ENCODE results near the gene MYO18B. TPM values are rescaled to one million over a fixed set of nuclear protein-coding genes. Genes with fewer than 3 reads are reported as not detected.
A peak's percentile ranks its signal among the peaks of the same experiment; 100 is the strongest.
"Not testable (repeated sequence)": the region's sequence is repeated elsewhere in the genome, so short reads cannot be mapped to it uniquely, and the experiment has no call there.

Gene MYO18B
- total RNA-seq, 1 donor from 2014 or later = 139 TPM

DNA sequence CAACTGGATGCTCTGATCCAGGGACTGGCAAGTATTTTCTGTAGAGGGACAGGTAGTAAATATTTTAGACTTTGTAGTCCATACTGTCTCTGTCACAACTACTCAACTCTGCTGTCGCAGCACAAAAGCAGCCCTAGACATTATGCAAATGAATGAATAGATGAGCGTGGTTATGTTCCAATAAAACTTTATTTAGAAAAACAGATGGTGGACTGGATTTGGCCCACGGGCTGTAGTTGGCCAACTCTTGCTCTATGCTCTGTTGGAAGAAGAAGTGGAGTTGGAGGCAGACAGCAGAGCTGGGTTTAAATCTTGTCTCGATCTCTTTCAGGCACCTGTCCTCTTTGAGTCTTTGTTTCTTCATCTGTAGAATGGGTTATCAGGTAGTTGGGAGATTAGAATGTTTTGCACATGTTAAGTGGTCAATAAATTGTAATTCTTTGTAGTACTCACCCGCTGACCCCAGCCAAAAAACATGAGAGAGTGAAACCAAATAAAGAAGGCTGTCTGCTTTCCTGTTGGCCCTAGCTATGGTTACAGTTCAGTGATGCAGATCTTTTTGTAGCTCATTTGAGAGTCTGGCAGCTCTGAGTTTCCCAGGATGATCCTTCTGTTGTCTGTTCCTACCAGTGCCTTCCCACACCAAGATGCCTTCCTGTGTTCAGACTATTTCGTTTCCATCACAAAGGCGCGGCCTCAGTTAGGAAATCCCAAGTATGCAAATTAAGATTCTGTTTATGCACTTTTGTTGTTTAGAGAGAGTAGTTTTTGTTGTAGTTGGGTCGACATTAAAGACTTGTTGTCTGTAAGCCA, 229.2 kb downstream of the MYO18B start:
- no peak for ATAC-seq
- DNase-seq (ENCODE audit: missing footprints) = no peak
- intact Hi-C loops (cut with DNase I) = no loop called here

- ATAC-seq (no peak), DNase-seq (ENCODE audit: missing footprints) (no peak)
- intact Hi-C loops (cut with DNase I) = no loop called here
Observed at GRCh38 chr22:25972397-25972796, 230.4 kb downstream of the MYO18B start.

GRCh38 chr22:25976356-25976755, 234.4 kb downstream of the MYO18B start:
- intact Hi-C loops (cut with DNase I) = no loop called here
- DNase-seq (ENCODE audit: missing footprints) (no peak), ATAC-seq (no peak)

- DNase-seq (ENCODE audit: missing footprints) (no peak), ATAC-seq (no peak)
- intact Hi-C loops (cut with DNase I) = no loop called here
Observed at GRCh38 chr22:25979968-25980367, 238.0 kb downstream of the MYO18B start.

DNA sequence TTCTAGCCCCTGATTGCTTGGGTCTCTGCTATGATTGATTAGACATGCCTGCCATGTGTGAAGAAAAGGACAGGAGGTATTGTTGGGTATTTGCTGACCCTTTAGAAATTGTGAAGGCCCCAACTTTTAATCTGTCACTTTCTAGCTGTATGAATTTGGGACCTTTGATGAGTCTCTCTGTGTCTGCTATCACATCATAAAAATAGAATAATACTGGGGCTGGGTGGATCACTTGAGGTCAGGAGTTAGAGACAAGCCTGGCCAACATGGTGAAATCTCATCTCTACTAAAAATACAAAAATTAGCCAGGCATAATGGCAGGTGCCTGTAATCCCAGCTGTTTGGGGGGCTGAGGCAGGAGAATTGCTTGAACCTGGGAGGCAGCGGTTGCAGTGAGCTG, 242.9 kb downstream of the MYO18B start:
- intact Hi-C loops (cut with DNase I); ATAC-seq: not testable (repeated sequence)

DNA sequence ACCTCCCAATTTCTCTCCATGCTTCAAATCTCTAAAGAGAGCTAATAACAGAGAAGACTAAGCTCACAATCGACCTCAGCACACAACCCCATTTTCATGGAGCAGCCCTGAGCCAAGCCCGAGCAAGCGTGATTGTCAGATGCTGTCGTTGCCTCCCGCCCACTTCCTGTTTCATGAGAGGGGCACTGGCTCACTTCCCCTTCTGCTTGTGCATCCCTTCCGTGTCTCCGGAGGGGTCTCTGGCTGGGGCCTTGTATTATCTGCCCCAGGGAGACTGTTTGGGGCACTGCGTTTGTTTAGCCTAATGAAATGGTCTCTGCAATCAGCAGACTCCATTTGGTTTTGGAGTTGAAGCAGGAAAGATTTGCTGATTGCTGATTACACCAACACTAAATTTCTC, 246.0 kb downstream of the MYO18B start:
- intact Hi-C loops (cut with DNase I) = no loop called here
- DNase-seq (ENCODE audit: missing footprints) (no peak), ATAC-seq (no peak)

More for the DNA sequence above, 242.9 kb downstream of the MYO18B start:
- DNase-seq (ENCODE audit: missing footprints) = not testable (repeated sequence)

GRCh38 chr22:25990940-25991339, 249.0 kb downstream of the MYO18B start:
- intact Hi-C loops (cut with DNase I) = no loop called here
- ATAC-seq (no peak), DNase-seq (ENCODE audit: missing footprints) (no peak)

GRCh38 chr22:25992331-25992730, 250.3 kb downstream of the MYO18B start:
- ATAC-seq (no peak), DNase-seq (ENCODE audit: missing footprints) (no peak)
- intact Hi-C loops (cut with DNase I) = no loop called here

- DNase-seq (ENCODE audit: missing footprints) (no peak), ATAC-seq (no peak)
- intact Hi-C loops (cut with DNase I) = no loop called here
Observed at GRCh38 chr22:25996669-25997068, 254.7 kb downstream of the MYO18B start.

DNA sequence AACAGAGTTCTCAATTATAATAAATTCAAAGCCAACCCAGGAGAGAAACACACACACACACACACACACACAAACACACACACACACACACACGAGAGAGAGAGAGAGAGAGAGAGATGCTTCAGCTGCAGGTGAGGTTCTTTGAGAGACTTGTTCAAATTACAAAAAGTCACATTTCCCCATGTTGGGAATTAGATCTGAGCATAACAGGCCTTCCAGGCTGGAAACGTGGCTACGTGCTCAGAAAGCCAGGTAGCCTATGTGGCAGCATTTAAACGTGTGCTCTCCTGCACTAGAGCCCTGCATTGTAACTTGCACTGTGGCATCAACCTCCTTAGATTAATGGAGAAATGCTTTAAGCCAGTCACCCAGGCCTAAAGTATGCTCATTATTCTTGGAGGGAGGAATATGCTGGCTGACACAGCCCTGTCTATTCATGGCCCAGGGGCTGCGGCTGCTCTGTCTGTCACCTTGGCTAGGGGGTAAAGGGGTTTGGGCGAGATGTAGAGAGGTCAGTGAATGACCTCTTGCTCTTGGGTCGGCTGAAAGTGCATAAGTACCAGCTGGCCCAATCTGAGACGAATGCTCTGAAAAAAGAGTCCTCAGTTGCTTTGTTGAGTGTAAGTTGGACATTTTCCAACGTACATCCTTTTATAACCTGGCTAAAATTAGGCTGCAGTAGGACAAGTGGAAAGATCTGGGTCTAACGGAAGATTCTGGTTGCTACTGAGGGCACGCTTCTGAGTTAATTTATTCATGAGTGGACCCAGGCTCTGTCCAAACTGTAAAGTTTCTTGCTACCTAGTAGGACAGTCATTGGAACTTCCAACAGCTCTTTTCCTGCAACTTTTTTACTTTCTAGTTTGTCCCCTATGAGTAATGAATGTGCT, 256.1 kb downstream of the MYO18B start:
- ATAC-seq (peak; percentile 68), DNase-seq (ENCODE audit: missing footprints) (no peak)
- intact Hi-C loops (cut with DNase I) = no loop called here

- DNase-seq (ENCODE audit: missing footprints) (no peak), ATAC-seq (no peak)
- intact Hi-C loops (cut with DNase I) = no loop called here
Observed at GRCh38 chr22:26002456-26002855, 260.5 kb downstream of the MYO18B start.

- intact Hi-C loops (cut with DNase I) = no loop called here
- DNase-seq (ENCODE audit: missing footprints) (no peak), ATAC-seq (no peak)
Observed at GRCh38 chr22:26004477-26004876, 262.5 kb downstream of the MYO18B start.

GRCh38 chr22:26008587-26008986, 266.6 kb downstream of the MYO18B start:
- ATAC-seq = peak; percentile 39
- no peak for DNase-seq (ENCODE audit: missing footprints)

GRCh38 chr22:26016916-26017315, 274.9 kb downstream of the MYO18B start:
- intact Hi-C loops (cut with DNase I) = no loop called here
- ATAC-seq (no peak), DNase-seq (ENCODE audit: missing footprints) (no peak)

More at GRCh38 chr22:26008587-26008986, 266.6 kb downstream of the MYO18B start:
- intact Hi-C loops (cut with DNase I) = no loop called here

DNA sequence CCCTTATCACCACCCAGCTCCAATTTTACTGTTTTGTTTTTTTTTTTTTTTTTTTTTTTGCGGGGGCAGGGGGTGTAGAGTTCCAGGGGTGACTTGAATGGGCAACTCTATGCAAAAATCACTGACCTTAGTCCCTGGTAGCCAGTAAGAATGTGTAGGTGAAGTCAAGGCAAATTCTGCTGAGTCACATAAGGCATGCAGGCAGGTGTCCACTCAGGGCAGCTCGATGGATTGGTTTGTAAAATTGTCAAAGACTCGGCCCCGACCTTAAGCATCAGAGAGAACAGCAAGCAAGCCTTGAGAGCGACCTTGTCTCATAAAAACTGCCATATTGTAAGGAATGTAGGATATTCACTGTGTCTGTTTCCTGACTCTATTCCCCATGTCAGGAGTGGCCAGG, 275.9 kb downstream of the MYO18B start:
- intact Hi-C loops (cut with DNase I) = no loop called here
- no peak for ATAC-seq
- no peak for DNase-seq (ENCODE audit: missing footprints)

DNA sequence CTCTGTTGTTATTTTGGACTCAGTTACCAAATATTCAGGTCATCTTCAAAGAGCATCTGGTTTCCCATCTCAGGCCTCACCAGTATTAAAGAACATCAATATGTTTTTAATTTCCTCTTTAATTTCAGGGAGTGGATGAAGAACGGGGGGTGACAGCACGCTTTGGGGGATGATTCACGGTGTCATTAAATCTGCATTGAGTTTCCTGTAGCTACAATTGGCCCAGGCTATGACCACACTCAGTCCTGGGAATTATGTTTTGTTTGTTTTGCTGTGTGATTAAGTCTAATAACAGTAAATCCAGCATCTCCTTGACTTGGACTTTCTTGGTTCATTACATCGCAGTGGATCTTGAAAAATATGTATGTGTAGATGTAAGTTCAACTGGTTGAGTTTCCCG, 277.6 kb downstream of the MYO18B start:
- ATAC-seq (no peak), DNase-seq (ENCODE audit: missing footprints) (no peak)
- intact Hi-C loops (cut with DNase I) = no loop called here

DNA sequence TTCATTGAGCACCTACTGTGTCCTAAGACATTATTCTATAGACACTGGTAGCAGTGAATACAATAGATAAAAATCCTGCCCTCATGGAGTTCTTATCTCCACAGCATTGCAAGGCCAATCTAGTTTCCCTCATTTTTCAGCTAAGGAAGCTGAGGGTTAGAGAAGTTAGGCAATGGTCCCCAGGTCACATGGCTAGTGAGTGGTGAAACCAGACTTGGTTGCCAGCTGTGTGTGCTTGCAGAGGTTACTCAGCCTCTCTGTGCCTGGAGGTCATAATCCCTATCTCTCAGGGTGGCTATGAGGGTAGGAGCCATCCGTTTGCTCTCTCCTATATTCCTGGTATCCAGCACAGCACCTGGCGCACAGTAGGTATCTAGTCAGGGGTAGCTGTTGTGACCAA, 279.5 kb downstream of the MYO18B start:
- intact Hi-C loops (cut with DNase I) = no loop called here
- ATAC-seq (no peak), DNase-seq (ENCODE audit: missing footprints) (no peak)

GRCh38 chr22:26023104-26023775, 281.3 kb downstream of the MYO18B start:
- ATAC-seq (no peak), DNase-seq (ENCODE audit: missing footprints) (no peak)
- intact Hi-C loops (cut with DNase I) = no loop called here

DNA sequence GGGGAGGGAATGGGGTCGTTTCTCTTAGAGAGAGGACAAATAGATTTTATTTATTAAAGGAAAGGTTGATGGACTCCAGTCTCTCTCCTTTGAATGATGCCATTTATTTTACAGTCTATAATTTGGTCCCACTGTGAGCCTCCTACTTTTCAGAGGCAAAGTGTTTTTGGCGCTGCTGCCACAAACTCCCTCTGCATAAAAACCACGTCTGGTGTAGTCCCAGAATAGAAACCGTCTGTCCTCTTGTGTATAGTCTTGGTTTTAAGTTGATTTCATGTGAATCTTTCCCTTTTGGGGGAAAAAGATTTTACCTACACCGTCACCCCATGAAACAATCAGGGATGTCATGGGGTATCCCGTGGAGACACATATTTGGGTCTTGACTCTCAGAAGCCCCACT, 283.6 kb downstream of the MYO18B start:
- intact Hi-C loops (cut with DNase I) = no loop called here
- ATAC-seq (no peak), DNase-seq (ENCODE audit: missing footprints) (no peak)

Data from Right ventricle myocardium inferior (tissue), 1 donor.